Ishikawa (cell line): ENCODE data around the gene SEMA3A.
A peak's percentile ranks its signal among the peaks of the same experiment; 100 is the strongest.

Source experiments
- CEBPB ChIP-seq: IDR thresholded peaks from 2 replicates; pipeline ENCODE4 v1.6.1; 2012
- CREB1 ChIP-seq: IDR thresholded peaks from 2 replicates; pipeline ENCODE4 v1.6.1; 2012; ENCODE audit warnings: low read depth
- EGR1 ChIP-seq: IDR thresholded peaks from 2 replicates; pipeline ENCODE4 v1.6.1; 2012
- EP300 ChIP-seq: IDR thresholded peaks from 2 replicates; pipeline ENCODE4 v1.6.1; 2012; ENCODE audit warnings: borderline replicate concordance
- FOXM1 ChIP-seq: IDR thresholded peaks from 2 replicates; pipeline ENCODE4 v1.6.1; 2012; ENCODE audit warnings: low read depth, borderline replicate concordance
- NFIC ChIP-seq: IDR thresholded peaks from 2 replicates; pipeline ENCODE4 v1.6.1; 2012
- RAD21 ChIP-seq: IDR thresholded peaks from 2 replicates; pipeline ENCODE4 v1.6.1; 2012; ENCODE audit warnings: low read depth
- TAF1 ChIP-seq: IDR thresholded peaks from 2 replicates; pipeline ENCODE4 v1.6.1; 2012; ENCODE audit warnings: low read depth, mild to moderate bottlenecking
- TCF12 ChIP-seq: IDR thresholded peaks from 2 replicates; pipeline ENCODE4 v1.6.1; 2012; ENCODE audit warnings: low read depth
- TEAD4 ChIP-seq: IDR thresholded peaks from 2 replicates; pipeline ENCODE4 v1.6.1; 2012
- USF1 ChIP-seq: IDR thresholded peaks from 2 replicates; pipeline ENCODE4 v1.6.1; 2012
- YY1 ChIP-seq: IDR thresholded peaks from 2 replicates; pipeline ENCODE4 v1.6.1; 2012; ENCODE audit warnings: low read depth
- ZBTB7A ChIP-seq: IDR thresholded peaks from 2 replicates; pipeline ENCODE4 v1.6.1; 2012; ENCODE audit warnings: low read depth
- TF ChIP-seq, protein P1 (sequence below): IDR thresholded peaks from 2 replicates; pipeline ENCODE4 v1.6.1; 2012; ENCODE audit warnings: low read depth, mild to moderate bottlenecking
- TF ChIP-seq, protein P2 (sequence below): IDR thresholded peaks from 2 replicates; pipeline ENCODE4 v1.6.1; 2012

The SEMA3A gene

GRCh38 chr7:84216472-84216871 lies 21.9 kb upstream of the SEMA3A start:
- no peak for TF ChIP-seq ZBTB7A
- TF ChIP-seq FOXM1, result no peak

DNA sequence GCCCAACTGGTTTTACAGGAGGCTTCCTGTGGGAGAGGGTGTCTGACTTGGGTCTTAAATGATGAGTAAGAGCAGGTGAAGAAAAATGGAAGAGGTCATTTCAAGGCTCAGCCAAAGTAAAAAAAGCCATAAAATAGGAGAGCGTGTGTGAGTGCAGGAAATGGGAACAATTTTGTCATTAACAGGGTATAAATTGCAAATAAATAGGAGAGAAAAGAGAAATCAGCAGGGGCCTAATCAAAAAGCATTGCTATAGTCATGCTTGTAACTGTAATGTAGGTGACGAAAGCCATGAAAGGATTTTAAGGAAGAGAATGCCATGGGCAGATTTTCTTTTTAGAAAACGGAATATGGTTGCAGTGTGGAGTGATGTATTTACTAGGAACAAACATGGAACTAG lies 15.7 kb upstream of the SEMA3A start:
- TF ChIP-seq EP300 (no peak), CEBPB (no peak), ZBTB7A (no peak), CREB1 (no peak), USF1 (no peak), RAD21 (no peak), NFIC (no peak), TCF12 (no peak), EGR1 (no peak), YY1 (no peak), TAF1 (no peak), TEAD4 (no peak), FOXM1 (no peak)
- TF ChIP-seq, protein P1, sequence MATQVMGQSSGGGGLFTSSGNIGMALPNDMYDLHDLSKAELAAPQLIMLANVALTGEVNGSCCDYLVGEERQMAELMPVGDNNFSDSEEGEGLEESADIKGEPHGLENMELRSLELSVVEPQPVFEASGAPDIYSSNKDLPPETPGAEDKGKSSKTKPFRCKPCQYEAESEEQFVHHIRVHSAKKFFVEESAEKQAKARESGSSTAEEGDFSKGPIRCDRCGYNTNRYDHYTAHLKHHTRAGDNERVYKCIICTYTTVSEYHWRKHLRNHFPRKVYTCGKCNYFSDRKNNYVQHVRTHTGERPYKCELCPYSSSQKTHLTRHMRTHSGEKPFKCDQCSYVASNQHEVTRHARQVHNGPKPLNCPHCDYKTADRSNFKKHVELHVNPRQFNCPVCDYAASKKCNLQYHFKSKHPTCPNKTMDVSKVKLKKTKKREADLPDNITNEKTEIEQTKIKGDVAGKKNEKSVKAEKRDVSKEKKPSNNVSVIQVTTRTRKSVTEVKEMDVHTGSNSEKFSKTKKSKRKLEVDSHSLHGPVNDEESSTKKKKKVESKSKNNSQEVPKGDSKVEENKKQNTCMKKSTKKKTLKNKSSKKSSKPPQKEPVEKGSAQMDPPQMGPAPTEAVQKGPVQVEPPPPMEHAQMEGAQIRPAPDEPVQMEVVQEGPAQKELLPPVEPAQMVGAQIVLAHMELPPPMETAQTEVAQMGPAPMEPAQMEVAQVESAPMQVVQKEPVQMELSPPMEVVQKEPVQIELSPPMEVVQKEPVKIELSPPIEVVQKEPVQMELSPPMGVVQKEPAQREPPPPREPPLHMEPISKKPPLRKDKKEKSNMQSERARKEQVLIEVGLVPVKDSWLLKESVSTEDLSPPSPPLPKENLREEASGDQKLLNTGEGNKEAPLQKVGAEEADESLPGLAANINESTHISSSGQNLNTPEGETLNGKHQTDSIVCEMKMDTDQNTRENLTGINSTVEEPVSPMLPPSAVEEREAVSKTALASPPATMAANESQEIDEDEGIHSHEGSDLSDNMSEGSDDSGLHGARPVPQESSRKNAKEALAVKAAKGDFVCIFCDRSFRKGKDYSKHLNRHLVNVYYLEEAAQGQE, result no peak
- TF ChIP-seq, protein P2, sequence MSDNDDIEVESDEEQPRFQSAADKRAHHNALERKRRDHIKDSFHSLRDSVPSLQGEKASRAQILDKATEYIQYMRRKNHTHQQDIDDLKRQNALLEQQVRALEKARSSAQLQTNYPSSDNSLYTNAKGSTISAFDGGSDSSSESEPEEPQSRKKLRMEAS, result no peak

- TF ChIP-seq ZBTB7A (no peak), CREB1 (no peak), TAF1 (no peak), FOXM1 (no peak), YY1 (no peak), TEAD4 (no peak), RAD21 (no peak), TCF12 (no peak), USF1 (no peak), EGR1 (no peak), NFIC (no peak)
- TF ChIP-seq, protein P2, result no peak
- TF ChIP-seq, protein P1, result no peak
Observed at GRCh38 chr7:84209006-84209405, 14.4 kb upstream of the SEMA3A start.

DNA sequence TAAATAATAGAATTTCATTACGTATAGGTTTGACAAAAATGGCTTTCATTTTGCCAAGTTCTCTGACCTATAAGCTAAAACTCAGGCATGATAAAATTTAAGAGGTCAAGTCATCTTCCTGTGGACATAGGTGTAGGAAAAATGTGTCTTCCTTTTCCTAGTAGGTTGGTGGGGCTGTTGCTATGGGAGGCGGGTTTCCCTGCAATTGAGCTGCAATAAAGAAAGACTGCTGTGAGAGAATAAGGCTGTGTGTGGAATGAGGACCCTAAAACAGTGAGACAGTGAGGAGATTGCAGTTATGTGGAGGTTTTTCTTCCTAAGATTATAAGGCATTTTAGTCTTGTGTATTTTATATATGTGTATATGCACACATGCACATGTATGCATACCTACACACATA lies 13.0 kb upstream of the SEMA3A start:
- TF ChIP-seq NFIC, result no peak
- TF ChIP-seq TAF1, result no peak
- no peak for TF ChIP-seq EGR1
- TF ChIP-seq CEBPB, result no peak
- TF ChIP-seq CREB1, result no peak

GRCh38 chr7:84207025-84207424 lies 12.4 kb upstream of the SEMA3A start:
- TF ChIP-seq TEAD4 (peak; percentile 44; the same call in 1 of the 2 replicates), TCF12 (peak; percentile 69), EGR1 (no peak), ZBTB7A (no peak), FOXM1 (peak; percentile 51; the same call in 1 of the 2 replicates), YY1 (0 out of 2 replicates have a peak, but pooled peaks have one; percentile 23), EP300 (peak; percentile 83; the same call in 1 of the 2 replicates), CEBPB (no peak), TAF1 (no peak), CREB1 (no peak), RAD21 (no peak; the same call in 1 of the 2 replicates), NFIC (0 out of 2 replicates have a peak, but pooled peaks have one; percentile 24), USF1 (no peak)
- TF ChIP-seq, protein P1, result no peak
- TF ChIP-seq, protein P2, result no peak
